Immature natural killer cell (primary cell): ENCODE data around the gene KRT222. TPM values are rescaled to one million over a fixed set of nuclear protein-coding genes. Genes with fewer than 3 reads are reported as not detected.

ENCODE experiments used
- DNase-seq, 3 donors: peaks; one replicate each; pipeline ENCODE4 v3.0.0; 2022; ENCODE audit warnings: mixed read lengths in 1 of 3
- H3K27ac Mint-ChIP-seq, 6 donors: one replicate each; pipeline ENCODE4 v1.8.0; 2020; ENCODE audit warnings: mixed read lengths in 6 of 6, mild to moderate bottlenecking in 5 of 6, inconsistent platforms in 4 of 6, moderate library complexity in 3 of 6
- H3K27me3 Mint-ChIP-seq, 3 donors: one replicate each; pipeline ENCODE4 v1.8.0; 2020 to 2021; ENCODE audit warnings: low read depth in 3 of 3, mild to moderate bottlenecking in 3 of 3, mixed read lengths in 3 of 3, moderate library complexity in 3 of 3, inconsistent platforms in 1 of 3
- H3K36me3 Mint-ChIP-seq, 3 donors: one replicate each; pipeline ENCODE4 v1.8.0; 2020; ENCODE audit warnings: mixed read lengths in 3 of 3, inconsistent platforms in 2 of 3, mild to moderate bottlenecking in 2 of 3
- H3K4me1 Mint-ChIP-seq, 2 donors: one replicate each; pipeline ENCODE4 v1.8.0; 2020; ENCODE audit warnings: inconsistent platforms in 2 of 2, mild to moderate bottlenecking in 2 of 2, mixed read lengths in 2 of 2, moderate library complexity in 1 of 2
- H3K4me3 Mint-ChIP-seq, 5 donors: one replicate each; pipeline ENCODE4 v1.8.0; 2020; ENCODE audit warnings: mild to moderate bottlenecking in 5 of 5, mixed read lengths in 5 of 5, inconsistent platforms in 3 of 5, moderate library complexity in 3 of 5
- H3K9me3 Mint-ChIP-seq, 6 donors: one replicate each; pipeline ENCODE4 v1.8.0; 2020; ENCODE audit warnings: mild to moderate bottlenecking in 6 of 6, mixed read lengths in 6 of 6, inconsistent platforms in 4 of 6, moderate library complexity in 3 of 6
- polyA plus RNA-seq, 3 donors: library from polyadenylated mRNA; unstranded; fragments of 300-500 nt; fragmentation: Illumina TruSeq; gene quantifications; one replicate each; pipeline ENCODE4 v1.2.3, GENCODE V29; 2021

Gene KRT222
- polyA plus RNA-seq, 3 donors from 2014 or later: not detected

- Mint-ChIP-seq H3K4me3 (no peak overlapping the region), H3K36me3 (no peaks in the 10 kb centered on the region), H3K9me3 (no peaks in the 10 kb centered on the region), H3K27me3 (peaks cover 3 to 15% (median 10%) of the 10 kb centered on the region in 3 donors), H3K4me1 (no peaks in the 10 kb centered on the region), H3K27ac (no peak overlapping the region)
- no peak for DNase-seq
Observed at GRCh38 chr17:40680998-40681397, 16.0 kb upstream of the KRT222 start.

DNA sequence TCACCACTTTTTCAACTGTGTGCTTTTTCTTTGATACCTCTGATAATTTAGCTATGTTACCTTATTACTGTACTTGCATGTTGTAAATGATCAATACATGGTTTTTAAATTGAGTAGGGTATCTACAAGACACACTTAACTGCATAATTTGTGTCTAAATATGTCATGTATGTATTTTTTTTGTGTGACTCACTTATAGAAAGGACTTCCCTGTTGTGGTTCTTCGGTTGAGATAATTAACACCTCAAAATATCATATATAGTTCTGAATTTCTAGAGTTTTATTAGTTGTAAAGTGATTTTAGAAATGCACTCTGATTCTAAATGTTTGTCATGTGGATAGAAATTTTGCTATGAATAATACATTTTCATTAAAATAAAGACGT, 14.5 kb upstream of the KRT222 start:
- no peaks in the 10 kb centered on the region for H3K4me1 Mint-ChIP-seq
- no peak overlapping the region for H3K4me3 Mint-ChIP-seq
- no peak for DNase-seq
- H3K27ac Mint-ChIP-seq: no peak overlapping the region
- no peaks in the 10 kb centered on the region for H3K36me3 Mint-ChIP-seq
- peaks cover 4 to 15% (median 8%) of the 10 kb centered on the region in 3 donors for H3K27me3 Mint-ChIP-seq
- H3K9me3 Mint-ChIP-seq: no peaks in the 10 kb centered on the region

- Mint-ChIP-seq H3K9me3 (no peaks in the 10 kb centered on the region), H3K36me3 (no peaks in the 10 kb centered on the region), H3K4me3 (no peak overlapping the region), H3K27ac (no peak overlapping the region), H3K4me1 (no peaks in the 10 kb centered on the region), H3K27me3 (peaks cover 4 to 15% (median 8%) of the 10 kb centered on the region in 3 donors)
- no peak for DNase-seq
Observed at GRCh38 chr17:40678902-40679522, 14.0 kb upstream of the KRT222 start.

DNA sequence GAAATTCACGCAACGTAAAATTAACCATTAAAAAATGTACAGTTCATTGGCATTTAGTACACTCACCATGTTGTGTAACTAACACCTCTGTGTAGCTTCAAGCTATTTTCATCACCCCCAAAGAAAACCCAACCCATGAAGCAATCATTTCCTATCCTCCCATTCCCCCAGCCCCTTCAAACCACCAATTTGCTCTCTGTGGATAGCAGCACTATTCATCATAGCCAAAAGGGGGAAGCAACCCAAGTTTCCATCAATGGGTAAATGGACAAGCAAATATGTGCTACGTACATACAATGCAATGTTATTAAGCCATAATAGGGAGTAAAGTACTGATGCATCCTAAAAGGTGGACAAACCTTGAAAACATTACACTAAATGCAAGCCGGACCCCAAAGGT, 10.9 kb upstream of the KRT222 start:
- H3K9me3 Mint-ChIP-seq: no peaks in the 10 kb centered on the region
- H3K27me3 Mint-ChIP-seq: peaks cover 9 to 13% (median 11%) of the 10 kb centered on the region in 3 donors
- H3K27ac Mint-ChIP-seq: no peak overlapping the region
- no peaks in the 10 kb centered on the region for H3K4me1 Mint-ChIP-seq
- no peak overlapping the region for H3K4me3 Mint-ChIP-seq
- DNase-seq: no peak
- H3K36me3 Mint-ChIP-seq: no peaks in the 10 kb centered on the region

GRCh38 chr17:40672654-40673053, 7.7 kb upstream of the KRT222 start:
- H3K36me3 Mint-ChIP-seq: peaks cover 0 to 4% (median 0%) of the 10 kb centered on the region in 3 donors
- peaks cover 6 to 8% (median 7%) of the 10 kb centered on the region in 3 donors for H3K27me3 Mint-ChIP-seq

GRCh38 chr17:40671282-40671681, 6.3 kb upstream of the KRT222 start:
- no peaks in the 10 kb centered on the region for H3K4me1 Mint-ChIP-seq
- peaks cover 4 to 15% (median 6%) of the 10 kb centered on the region in 3 donors for H3K27me3 Mint-ChIP-seq
- H3K36me3 Mint-ChIP-seq: peaks cover 0 to 4% (median 0%) of the 10 kb centered on the region in 3 donors
- H3K4me3 Mint-ChIP-seq: no peak overlapping the region
- no peaks in the 10 kb centered on the region for H3K9me3 Mint-ChIP-seq
- DNase-seq: no peak
- no peak overlapping the region for H3K27ac Mint-ChIP-seq

More at GRCh38 chr17:40672654-40673053, 7.7 kb upstream of the KRT222 start:
- Mint-ChIP-seq H3K4me1 (no peaks in the 10 kb centered on the region), H3K9me3 (no peaks in the 10 kb centered on the region), H3K4me3 (no peak overlapping the region), H3K27ac (no peak overlapping the region)
- DNase-seq: no peak

DNA sequence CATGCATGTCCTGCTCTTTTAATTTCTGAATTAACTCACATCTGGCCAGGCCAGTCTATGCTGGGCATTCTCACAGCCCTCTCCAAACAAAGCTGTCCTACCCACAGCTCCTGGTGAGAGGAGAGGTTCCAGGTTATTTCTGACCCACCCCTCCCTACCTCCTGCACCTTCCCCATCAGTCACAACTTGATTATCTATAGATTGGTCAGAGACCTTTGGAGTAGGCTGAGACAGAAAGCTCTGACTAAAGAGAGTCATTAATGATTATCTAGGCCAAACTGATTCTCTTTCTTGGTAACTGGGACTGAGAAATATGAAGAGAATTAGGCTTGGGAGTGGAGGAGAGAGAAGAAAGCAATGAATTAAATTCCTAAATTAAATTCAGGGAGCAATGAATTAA, 1.4 kb upstream of the KRT222 start:
- DNase-seq: no peak
- Mint-ChIP-seq H3K4me3 (no peak overlapping the region), H3K4me1 (no peaks in the 10 kb centered on the region), H3K27ac (no peak overlapping the region), H3K36me3 (peaks cover 0 to 9% (median 0%) of the 10 kb centered on the region in 3 donors), H3K27me3 (peaks cover 8 to 22% (median 14%) of the 10 kb centered on the region in 3 donors), H3K9me3 (no peaks in the 10 kb centered on the region)

GRCh38 chr17:40663252-40663651, 1.7 kb downstream of the KRT222 start:
- Mint-ChIP-seq H3K4me3 (no peak overlapping the region), H3K9me3 (no peaks in the 10 kb centered on the region), H3K27ac (no peak overlapping the region), H3K4me1 (no peaks in the 10 kb centered on the region), H3K27me3 (peaks cover 16 to 26% (median 23%) of the 10 kb centered on the region in 3 donors), H3K36me3 (peaks cover 0 to 4% (median 0%) of the 10 kb centered on the region in 3 donors)
- no peak for DNase-seq

DNA sequence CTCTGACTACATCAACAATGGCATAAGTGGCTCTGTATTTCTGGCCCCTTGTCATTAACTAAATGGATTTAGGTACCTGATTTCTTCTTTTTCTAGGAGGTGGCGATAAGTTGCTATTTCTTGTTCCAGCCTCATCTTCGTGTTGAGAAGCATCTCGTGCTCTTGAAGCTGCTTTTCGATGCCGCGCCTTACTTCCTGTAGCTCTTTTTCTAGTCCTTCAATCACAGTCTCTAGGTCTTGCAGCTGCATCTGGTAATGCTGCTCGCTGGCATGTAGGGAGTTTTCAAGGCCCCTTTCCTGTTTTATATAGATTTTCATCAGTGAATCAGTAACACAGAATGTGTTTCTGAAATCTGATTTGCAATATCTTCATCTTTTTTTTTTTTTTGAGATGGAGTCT, 5.1 kb downstream of the KRT222 start:
- Mint-ChIP-seq H3K27ac (no peak overlapping the region), H3K9me3 (no peaks in the 10 kb centered on the region), H3K4me1 (no peaks in the 10 kb centered on the region), H3K27me3 (peaks cover 8 to 19% (median 16%) of the 10 kb centered on the region in 3 donors), H3K4me3 (no peak overlapping the region), H3K36me3 (peaks cover 0 to under 1% (median 0%) of the 10 kb centered on the region in 3 donors)
- no peak for DNase-seq

GRCh38 chr17:40658396-40658795, 6.6 kb downstream of the KRT222 start:
- Mint-ChIP-seq H3K36me3 (no peaks in the 10 kb centered on the region), H3K27ac (no peak overlapping the region), H3K9me3 (no peaks in the 10 kb centered on the region), H3K4me1 (no peaks in the 10 kb centered on the region), H3K4me3 (no peak overlapping the region), H3K27me3 (peaks cover 8 to 15% (median 12%) of the 10 kb centered on the region in 3 donors)
- no peak for DNase-seq

GRCh38 chr17:40651939-40652338, 13.0 kb downstream of the KRT222 start:
- Mint-ChIP-seq H3K27me3 (peaks cover 12 to 21% (median 19%) of the 10 kb centered on the region in 3 donors), H3K9me3 (no peaks in the 10 kb centered on the region), H3K27ac (no peak overlapping the region), H3K4me3 (no peak overlapping the region), H3K4me1 (peaks cover 16 to 22% of the 10 kb centered on the region in 2 donors), H3K36me3 (no peaks in the 10 kb centered on the region)
- no peak for DNase-seq

DNA sequence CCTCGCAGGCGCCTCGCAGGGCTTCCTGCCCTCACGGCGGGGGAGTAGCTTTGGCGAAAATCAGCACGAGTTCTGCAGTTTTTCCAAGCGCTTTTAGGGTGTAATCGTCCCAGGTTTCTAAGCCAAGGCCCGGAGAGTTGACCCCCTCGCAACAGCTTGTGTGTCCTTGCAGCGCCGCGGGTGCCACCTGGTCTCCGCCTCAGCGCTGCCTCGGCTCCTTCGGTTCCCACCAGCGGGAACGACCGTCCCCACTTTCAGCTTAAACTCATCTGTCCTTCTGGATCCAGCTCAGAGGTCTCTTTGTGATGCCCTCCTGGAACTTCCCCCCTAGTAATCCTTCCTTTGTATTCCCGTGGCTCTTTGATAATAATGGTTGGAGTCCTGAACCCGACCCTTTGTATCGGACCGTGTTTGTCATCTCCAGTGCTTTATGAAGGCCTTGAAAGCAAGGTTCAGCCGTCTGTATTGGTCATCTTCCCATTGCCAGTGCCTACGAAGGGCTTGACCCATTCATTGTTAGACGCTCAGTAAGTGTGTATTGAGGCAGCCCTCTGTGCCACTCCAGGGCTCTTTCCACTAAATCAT, 16.5 kb downstream of the KRT222 start:
- H3K36me3 Mint-ChIP-seq: peaks cover 0 to 13% (median 13%) of the 10 kb centered on the region in 3 donors
- peak overlapping the region; percentile 90 to 98 (median 95) for H3K4me3 Mint-ChIP-seq
- H3K4me1 Mint-ChIP-seq: peaks cover 41 to 56% of the 10 kb centered on the region in 2 donors
- peak overlapping the region; percentile 96 to 99 (median 98) for H3K27ac Mint-ChIP-seq
- DNase-seq: no peak
- no peaks in the 10 kb centered on the region for H3K9me3 Mint-ChIP-seq
- peaks cover 12 to 22% (median 21%) of the 10 kb centered on the region in 3 donors for H3K27me3 Mint-ChIP-seq

- peak within 1 kb of the TSS; percentile 96 to 99 (median 98) for H3K27ac Mint-ChIP-seq
- peaks cover 12 to 22% (median 21%) of the 10 kb centered on the region in 3 donors for H3K27me3 Mint-ChIP-seq
- peak within 1 kb of the TSS; percentile 90 to 98 (median 95) for H3K4me3 Mint-ChIP-seq
- peak; percentile 86 to 89 (median 89) for DNase-seq
- peaks cover 0 to 19% (median 13%) of the 10 kb centered on the region in 3 donors for H3K36me3 Mint-ChIP-seq
- peaks cover 42 to 63% of the 10 kb centered on the region in 2 donors for H3K4me1 Mint-ChIP-seq
- no peaks in the 10 kb centered on the region for H3K9me3 Mint-ChIP-seq
Observed at GRCh38 chr17:40647624-40648383, 17.2 kb downstream of the KRT222 start, which contains the start of gene SMARCE1. Gene SMARCE1, minus strand, starts transcription at chr17:40647818. Its CDS starts 2,016 bp downstream, at chr17:40645802.
